Measurements from ENCODE around the gene KRTAP10-12.

DNA sequence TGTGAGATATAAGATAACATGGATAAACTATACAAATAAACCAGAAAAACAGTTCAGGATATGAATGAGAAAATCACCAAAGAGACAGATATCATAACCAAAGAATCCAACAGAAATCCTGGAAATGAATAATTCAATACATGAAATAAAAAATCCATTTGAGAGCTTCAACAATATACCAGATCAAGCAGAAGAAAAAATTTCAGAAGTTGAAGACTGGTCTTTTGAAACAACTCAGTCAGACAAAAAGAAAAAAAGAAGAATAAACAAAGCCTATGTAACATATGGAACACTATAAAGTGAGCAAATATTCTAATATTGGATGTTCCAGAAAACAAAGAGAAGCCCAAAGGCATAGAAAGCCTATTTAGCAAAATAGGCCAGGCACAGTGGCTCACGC is 25.1 kb upstream of the KRTAP10-12 start:
- TF ChIP-seq POLR2AphosphoS5 (IDR thresholded peaks at IDR 0.05; ENCODE audit: low read depth, low read length) (no peak), POLR2A (IDR thresholded peaks at IDR 0.05; ENCODE audit: low read depth, low read length) (no peak), POU2F2 (IDR thresholded peaks at IDR 0.05; ENCODE audit: low read depth, low read length) (no peak), TAF1 (IDR thresholded peaks at IDR 0.05; ENCODE audit: low read depth, low read length) (no peak), SPI1 (IDR thresholded peaks at IDR 0.05; ENCODE audit: low read depth, low read length) (no peak), PAX5 (IDR thresholded peaks at IDR 0.05; ENCODE audit: insufficient read depth, low read length, severe bottlenecking) (no peak)
